ENCODE results near the gene SMIM17.

DNA sequence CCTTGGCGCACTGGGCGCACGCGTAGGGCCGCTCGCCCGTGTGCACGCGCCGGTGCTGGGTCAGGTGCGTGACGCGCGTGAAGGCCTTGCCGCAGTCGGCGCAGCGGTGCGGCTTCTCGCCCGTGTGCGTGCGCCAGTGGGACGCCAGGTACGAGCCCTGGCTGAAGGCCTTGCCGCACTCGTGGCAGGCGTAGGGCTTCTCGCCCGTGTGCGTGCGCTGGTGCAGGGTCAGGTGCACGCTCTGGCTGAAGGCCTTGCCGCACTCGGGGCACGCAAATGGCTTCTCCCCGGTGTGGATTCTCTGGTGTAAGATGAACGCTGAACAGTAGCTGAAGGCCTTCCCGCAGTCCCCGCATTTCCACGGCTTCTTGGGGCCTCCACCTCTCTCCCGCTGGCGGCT is 21.6 kb downstream of the SMIM17 start:
- TF ChIP-seq, protein P1, sequence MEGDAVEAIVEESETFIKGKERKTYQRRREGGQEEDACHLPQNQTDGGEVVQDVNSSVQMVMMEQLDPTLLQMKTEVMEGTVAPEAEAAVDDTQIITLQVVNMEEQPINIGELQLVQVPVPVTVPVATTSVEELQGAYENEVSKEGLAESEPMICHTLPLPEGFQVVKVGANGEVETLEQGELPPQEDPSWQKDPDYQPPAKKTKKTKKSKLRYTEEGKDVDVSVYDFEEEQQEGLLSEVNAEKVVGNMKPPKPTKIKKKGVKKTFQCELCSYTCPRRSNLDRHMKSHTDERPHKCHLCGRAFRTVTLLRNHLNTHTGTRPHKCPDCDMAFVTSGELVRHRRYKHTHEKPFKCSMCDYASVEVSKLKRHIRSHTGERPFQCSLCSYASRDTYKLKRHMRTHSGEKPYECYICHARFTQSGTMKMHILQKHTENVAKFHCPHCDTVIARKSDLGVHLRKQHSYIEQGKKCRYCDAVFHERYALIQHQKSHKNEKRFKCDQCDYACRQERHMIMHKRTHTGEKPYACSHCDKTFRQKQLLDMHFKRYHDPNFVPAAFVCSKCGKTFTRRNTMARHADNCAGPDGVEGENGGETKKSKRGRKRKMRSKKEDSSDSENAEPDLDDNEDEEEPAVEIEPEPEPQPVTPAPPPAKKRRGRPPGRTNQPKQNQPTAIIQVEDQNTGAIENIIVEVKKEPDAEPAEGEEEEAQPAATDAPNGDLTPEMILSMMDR (conservative IDR thresholded peaks at IDR 0.05 in 1 of 2, IDR thresholded peaks at IDR 0.05 in 1 of 2; ENCODE audit: extremely low read depth in 1 of 2, insufficient read depth in 1 of 2, low read depth in 1 of 2, low read length in 2 of 2) = no peak
- TF ChIP-seq EZH2 (IDR thresholded peaks at IDR 0.05; ENCODE audit: borderline replicate concordance, low read length) = no peak

Data from mammary epithelial cell (primary cell).